Sigmoid colon (tissue), 7 donors: ENCODE measurements around the gene DYRK4. TPM values are rescaled to one million over a fixed set of nuclear protein-coding genes. Genes with fewer than 3 reads are reported as not detected.
"Not testable (repeated sequence)": the region's sequence is repeated elsewhere in the genome, so short reads cannot be mapped to it uniquely, and the experiment has no call there.

Experiments
- DNase-seq: peaks from one replicate; pipeline ENCODE4 v3.0.0-alpha.2; 2019
- H3K27ac ChIP-seq, 4 donors: fragments of 200-600 bp; sonication (generic); one replicate each; pipeline ENCODE4 v1.5.1; 2016 to 2019; ENCODE audit warnings: mild to moderate bottlenecking in 1 of 4
- H3K27me3 ChIP-seq, 3 donors: fragments of 200-600 bp; sonication (generic); one replicate each; pipeline ENCODE4 v1.5.1; 2019; ENCODE audit warnings: mild to moderate bottlenecking in 1 of 3
- H3K36me3 ChIP-seq, 4 donors: fragments of 200-600 bp; sonication (generic); one replicate each; pipeline ENCODE4 v1.5.1; 2016 to 2019
- H3K4me1 ChIP-seq, 4 donors: fragments of 200-600 bp; sonication (generic); one replicate each; pipeline ENCODE4 v1.5.1; 2017 to 2019
- H3K4me3 ChIP-seq, 4 donors: fragments of 200-600 bp; sonication (generic); one replicate each; pipeline ENCODE4 v1.5.1; 2017 to 2019; ENCODE audit warnings: mild to moderate bottlenecking in 2 of 4, moderate library complexity in 1 of 4
- H3K9me3 ChIP-seq, 4 donors: fragments of 200-600 bp in 3 of 4; sonication (generic) in 3 of 4; one replicate each; pipeline versions ENCODE4 v1.5.1 to v1.6.1; 2013 to 2019
- CTCF ChIP-seq, 4 experiments: fragments of 450-650 bp in 3 of 4; fragments of 200-600 bp in 1 of 4; IDR thresholded peaks; one replicate each; pipeline ENCODE4 v1.5.1; 2016 to 2019; ENCODE audit warnings: antibody characterized with exemption in 4 of 4, mild to moderate bottlenecking in 3 of 4, moderate library complexity in 2 of 4
- EP300 ChIP-seq, 4 donors: sonication (generic); formaldehyde crosslinking; IDR thresholded peaks; one replicate each; pipeline ENCODE4 v1.6.1; 2017; ENCODE audit warnings: antibody characterized with exemption in 4 of 4
- POLR2A ChIP-seq, 2 donors: fragments of 450-650 bp; IDR thresholded peaks; one replicate each; pipeline ENCODE4 v1.6.1; 2016; ENCODE audit warnings: antibody characterized with exemption in 2 of 2, mild to moderate bottlenecking in 2 of 2, moderate library complexity in 2 of 2
- POLR2AphosphoS5 ChIP-seq, 4 donors: sonication (generic); formaldehyde crosslinking; IDR thresholded peaks; one replicate each; pipeline ENCODE4 v1.6.1; 2017; ENCODE audit warnings: antibody characterized with exemption in 4 of 4
- WGBS, 2 donors: extraction: QIAGEN DNeasy Blood & Tissue Kit; methylation state at CpG; one replicate each; pipeline ENCODE4 v1.1.7; 2013; 5-methylcytosine and 5-hydroxymethylcytosine counted together
- intact Hi-C: fragments of 100-400 bp; cut with DNase I; formaldehyde crosslinking; loops from one replicate; pipeline ENCODE4 v1.15.1; 2023
- polyA plus RNA-seq, 3 donors: library from polyadenylated mRNA; stranded (reverse); fragments of 200-250 nt; gene quantifications; one replicate each; pipeline ENCODE4 v1.2.3, GENCODE V29; 2013
- total RNA-seq, 4 donors: library from RNA; depleted of rRNA; stranded (reverse); fragments of >200 nt; gene quantifications; one replicate each; pipeline ENCODE4 v1.1.0, GENCODE V29; 2016
- donor health status: healthy with polysubstance abuse.
- donor health status: Bipolar disorder and iron deficiency.
- donor health status: healthy.

The DYRK4 gene
- total RNA-seq (10 to 100 TPM; 24.1 to 63.5 (median 46.8) TPM), polyA plus RNA-seq (10 to 100 TPM; 22.5 to 36.0 (median 23.1) TPM)

GRCh38 chr12:4562034-4562657, at the start of gene DYRK4:
Gene DYRK4 (plus strand): TSS chr12:4562208. CDS start chr12:4562246, 38 bp downstream.
- peaks cover 0 to 10% (median 5%) of the 10 kb centered on the region in 4 donors for H3K4me1 ChIP-seq
- peaks cover 0 to 15% (median 0%) of the 10 kb centered on the region in 3 donors for H3K27me3 ChIP-seq
- intact Hi-C loops, result no loop called here
- peak within 1 kb of the TSS in 3 of 4 donors; percentile 28 to 39 (median 37) for H3K4me3 ChIP-seq
- peak; percentile 80 for DNase-seq
- WGBS, 2 donors, result 7 to 26% methylated on average over 44 of the region's 44 CpGs
- H3K36me3 ChIP-seq, result no peaks in the 10 kb centered on the region
- TF ChIP-seq POLR2AphosphoS5 (IDR thresholded peaks at IDR 0.05) (peak in 2 of 4 donors; percentile 29 to 52), CTCF (IDR thresholded peaks at IDR 0.05) (no peak), POLR2A (IDR thresholded peaks at IDR 0.05) (no peak), EP300 (IDR thresholded peaks at IDR 0.05) (no peak)
- H3K27ac ChIP-seq, result peak within 1 kb of the TSS in 1 of 4 donors; percentile 50
- H3K9me3 ChIP-seq, result no peaks in the 10 kb centered on the region

- peaks cover 0 to 68% (median 6%) of the 10 kb centered on the region in 4 donors for H3K36me3 ChIP-seq
- WGBS, 2 donors, result 88 to 92% methylated on average over 5 of the region's 5 CpGs
- no peak for DNase-seq
- H3K9me3 ChIP-seq, result no peaks in the 10 kb centered on the region
- no peak overlapping the region for H3K27ac ChIP-seq
- peaks cover 0 to 5% (median 0%) of the 10 kb centered on the region in 4 donors for H3K4me1 ChIP-seq
- H3K27me3 ChIP-seq, result no peaks in the 10 kb centered on the region
- intact Hi-C loops, result no loop called here
- no peak for TF ChIP-seq EP300 (IDR thresholded peaks at IDR 0.05)
- H3K4me3 ChIP-seq, result no peak overlapping the region
These were observed 43.8 kb upstream of the DYRK4 start for GRCh38 chr12:4518106-4518728.

GRCh38 chr12:4523443-4523842, 38.6 kb upstream of the DYRK4 start:
- H3K27me3 ChIP-seq, H3K4me1 ChIP-seq, H3K4me3 ChIP-seq, H3K9me3 ChIP-seq, intact Hi-C loops, H3K27ac ChIP-seq, DNase-seq: not testable (repeated sequence)
- H3K36me3 ChIP-seq, result peaks cover 4 to 58% (median 9%) of the 10 kb centered on the region in 4 donors
- 94 to 95% methylated on average over 7 of the region's 7 CpGs for WGBS, 2 donors

- Histone ChIP-seq H3K4me3 (no peak overlapping the region), H3K27ac (no peak overlapping the region), H3K9me3 (no peaks in the 10 kb centered on the region), H3K4me1 (no peaks in the 10 kb centered on the region), H3K27me3 (no peaks in the 10 kb centered on the region), H3K36me3 (peaks cover 5 to 66% (median 11%) of the 10 kb centered on the region in 4 donors)
- no peak for DNase-seq
- intact Hi-C loops, result loop anchor here (2.0 to 5.0 kb wide), 3 partner anchors 105 to 645 kb away; no protein-coding TSS in a partner anchor
- TF ChIP-seq CTCF (IDR thresholded peaks at IDR 0.05), result peak in 3 of 4 experiments; percentile 34 to 60 (median 51)
- no peak for TF ChIP-seq EP300 (IDR thresholded peaks at IDR 0.05)
- TF ChIP-seq POLR2A (IDR thresholded peaks at IDR 0.05), result no peak
- no peak for TF ChIP-seq POLR2AphosphoS5 (IDR thresholded peaks at IDR 0.05)
- 95 to 97% methylated on average over 2 of the region's 2 CpGs for WGBS, 2 donors
These were observed 35.0 kb upstream of the DYRK4 start for GRCh38 chr12:4526923-4527546.

- WGBS, 2 donors, result 74 to 95% methylated on average over 1 of the region's 1 CpG
- DNase-seq, result no peak
- Histone ChIP-seq H3K4me3 (no peak overlapping the region), H3K36me3 (peaks cover 5 to 70% (median 10%) of the 10 kb centered on the region in 4 donors), H3K9me3 (no peaks in the 10 kb centered on the region), H3K27me3 (no peaks in the 10 kb centered on the region), H3K4me1 (no peaks in the 10 kb centered on the region), H3K27ac (no peak overlapping the region)
- intact Hi-C loops, result loop anchor here (10.0 kb wide), 1 partner anchor 205 kb away; the partner anchor contains the start of gene TIGAR
- TF ChIP-seq POLR2AphosphoS5 (IDR thresholded peaks at IDR 0.05), result no peak
- no peak for TF ChIP-seq EP300 (IDR thresholded peaks at IDR 0.05)
These were observed 31.8 kb upstream of the DYRK4 start for GRCh38 chr12:4530160-4530559.
